Measurements from ENCODE around the gene LGI2.

The LGI2 gene

GRCh38 chr4:24963277-24963676, 67.5 kb downstream of the LGI2 start:
- no peaks in the 10 kb centered on the region for H3K27me3 ChIP-seq
- H3K9me3 ChIP-seq = peaks cover 6% of the 10 kb centered on the region
- TF ChIP-seq CTCF (IDR thresholded peaks at IDR 0.05) = no peak
- H3K27ac ChIP-seq = no peak overlapping the region
- no peak overlapping the region for H3K4me3 ChIP-seq (ENCODE audit: low read depth in 1 of 2, low read length in 1 of 2)
- H3K4me1 ChIP-seq (ENCODE audit: control insufficient read depth in 1 of 2, insufficient read depth in 1 of 2, low read depth in 1 of 2, low read length in 1 of 2) = no peaks in the 10 kb centered on the region
- H3K36me3 ChIP-seq = no peaks in the 10 kb centered on the region

GRCh38 chr4:24957886-24958285, 72.9 kb downstream of the LGI2 start:
- no peak overlapping the region for H3K27ac ChIP-seq
- H3K4me1 ChIP-seq (ENCODE audit: control insufficient read depth in 1 of 2, insufficient read depth in 1 of 2, low read depth in 1 of 2, low read length in 1 of 2) = no peaks in the 10 kb centered on the region
- no peak overlapping the region for H3K4me3 ChIP-seq (ENCODE audit: low read depth in 1 of 2, low read length in 1 of 2)
- H3K36me3 ChIP-seq = no peaks in the 10 kb centered on the region
- no peaks in the 10 kb centered on the region for H3K27me3 ChIP-seq
- H3K9me3 ChIP-seq = no peaks in the 10 kb centered on the region
- TF ChIP-seq CTCF (IDR thresholded peaks at IDR 0.05) = no peak

- H3K27ac ChIP-seq = no peak overlapping the region
- H3K9me3 ChIP-seq = no peaks in the 10 kb centered on the region
- no peak for TF ChIP-seq CTCF (IDR thresholded peaks at IDR 0.05)
Measured at GRCh38 chr4:24956763-24957162, 74.0 kb downstream of the LGI2 start.

GRCh38 chr4:24956091-24956490, 74.7 kb downstream of the LGI2 start:
- H3K27ac ChIP-seq = no peak overlapping the region
- H3K27me3 ChIP-seq = no peaks in the 10 kb centered on the region
- no peaks in the 10 kb centered on the region for H3K36me3 ChIP-seq
- no peak for TF ChIP-seq CTCF (IDR thresholded peaks at IDR 0.05)
- H3K9me3 ChIP-seq = no peaks in the 10 kb centered on the region
- no peaks in the 10 kb centered on the region for H3K4me1 ChIP-seq (ENCODE audit: control insufficient read depth in 1 of 2, insufficient read depth in 1 of 2, low read depth in 1 of 2, low read length in 1 of 2)
- H3K4me3 ChIP-seq (ENCODE audit: low read depth in 1 of 2, low read length in 1 of 2) = no peak overlapping the region

More at GRCh38 chr4:24956763-24957162, 74.0 kb downstream of the LGI2 start:
- Histone ChIP-seq H3K4me3 (ENCODE audit: low read depth in 1 of 2, low read length in 1 of 2) (no peak overlapping the region), H3K36me3 (no peaks in the 10 kb centered on the region), H3K4me1 (ENCODE audit: control insufficient read depth in 1 of 2, insufficient read depth in 1 of 2, low read depth in 1 of 2, low read length in 1 of 2) (no peaks in the 10 kb centered on the region), H3K27me3 (no peaks in the 10 kb centered on the region)

- Histone ChIP-seq H3K27me3 (no peaks in the 10 kb centered on the region), H3K36me3 (no peaks in the 10 kb centered on the region), H3K9me3 (no peaks in the 10 kb centered on the region), H3K4me3 (ENCODE audit: low read depth in 1 of 2, low read length in 1 of 2) (no peak overlapping the region), H3K4me1 (ENCODE audit: control insufficient read depth in 1 of 2, insufficient read depth in 1 of 2, low read depth in 1 of 2, low read length in 1 of 2) (no peaks in the 10 kb centered on the region), H3K27ac (no peak overlapping the region)
- TF ChIP-seq CTCF (IDR thresholded peaks at IDR 0.05) = no peak
Measured at GRCh38 chr4:24952667-24953066, 78.1 kb downstream of the LGI2 start.

- no peak for TF ChIP-seq CTCF (IDR thresholded peaks at IDR 0.05)
- no peak overlapping the region for H3K27ac ChIP-seq
Measured at GRCh38 chr4:24949970-24950369, 80.8 kb downstream of the LGI2 start.

More at GRCh38 chr4:24949970-24950369, 80.8 kb downstream of the LGI2 start:
- Histone ChIP-seq H3K9me3 (peaks cover 4% of the 10 kb centered on the region), H3K36me3 (no peaks in the 10 kb centered on the region), H3K4me3 (ENCODE audit: low read depth in 1 of 2, low read length in 1 of 2) (no peak overlapping the region), H3K4me1 (ENCODE audit: control insufficient read depth in 1 of 2, insufficient read depth in 1 of 2, low read depth in 1 of 2, low read length in 1 of 2) (no peaks in the 10 kb centered on the region), H3K27me3 (no peaks in the 10 kb centered on the region)

Measured in neutrophil (primary cell).